Cardiac muscle cell (in vitro differentiated cells and primary cell): ENCODE data around the gene SCYGR2. TPM values are rescaled to one million over a fixed set of nuclear protein-coding genes. Genes with fewer than 3 reads are reported as not detected.

Experiments used
- DNase-seq, 2 donors: peaks; one replicate each; pipeline versions ENCODE4 v3.0.0 to v3.0.0-alpha.2; 2010 to 2017; ENCODE audit warnings: low read depth in 1 of 2, low spot score in 1 of 2
- H3K27ac ChIP-seq: fragments of 200-600 bp; sonication (generic); 2 replicates; pipeline ENCODE4 v1.5.1; 2016
- H3K27me3 ChIP-seq: fragments of 200-600 bp; sonication (generic); 2 replicates; pipeline ENCODE4 v1.6.0; 2016; ENCODE audit warnings: control low read depth
- H3K36me3 ChIP-seq: fragments of 200-600 bp; sonication (generic); 2 replicates; pipeline ENCODE4 v1.5.1; 2016; ENCODE audit warnings: control low read depth
- H3K4me1 ChIP-seq: fragments of 200-600 bp; sonication (generic); 2 replicates; pipeline ENCODE4 v1.8.1; 2017; ENCODE audit warnings: low read depth, mild to moderate bottlenecking, mixed run types
- H3K4me3 ChIP-seq: fragments of 200-600 bp; sonication (generic); 2 replicates; pipeline ENCODE4 v1.5.1; 2016; ENCODE audit warnings: mild to moderate bottlenecking
- H3K9me3 ChIP-seq: fragments of 200-600 bp; sonication (generic); 2 replicates; pipeline ENCODE4 v1.5.1; 2017; ENCODE audit warnings: low read depth, mild to moderate bottlenecking, control low read depth
- polyA plus RNA-seq: library from polyadenylated mRNA; unstranded; fragments of >200 nt; fragmentation: Nextera tagmentation; extraction: Ambion mirVana; gene quantifications from 2 replicates; pipeline ENCODE4 v1.2.1, GENCODE V29; 2016
- total RNA-seq: library from RNA; depleted of rRNA; stranded (reverse); fragments of >200 nt; gene quantifications from 2 replicates; pipeline ENCODE4 v1.2.3, GENCODE V29; 2016
- TF ChIP-seq, protein P1 (sequence below): IDR thresholded peaks from 2 replicates; pipeline ENCODE4 v1.5.1; 2012; ENCODE audit warnings: low read depth, mild to moderate bottlenecking, low read length

Gene SCYGR2
- total and polyA plus RNA-seq, 2 experiments from 2014 or later: not detected

DNA sequence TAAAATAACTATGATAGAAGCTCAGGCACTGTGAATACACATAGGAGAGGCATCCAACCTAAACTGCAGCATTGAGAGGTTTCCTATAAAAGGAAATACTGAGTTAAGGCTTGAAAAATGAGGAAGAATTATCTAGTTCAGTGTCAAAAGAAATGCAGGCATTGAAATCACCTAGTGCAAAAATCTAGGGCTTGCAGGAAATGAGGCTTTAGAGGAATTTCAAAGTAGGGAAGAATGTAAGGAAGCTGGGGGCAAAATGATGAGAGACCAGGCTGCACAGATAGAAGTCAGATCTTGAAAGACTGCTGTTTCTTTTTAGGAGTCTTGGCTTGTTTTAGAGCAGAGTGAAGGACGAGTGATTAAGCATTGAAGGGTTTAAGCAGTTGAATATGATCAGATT, 28.1 kb upstream of the SCYGR2 start:
- TF ChIP-seq, protein P1, sequence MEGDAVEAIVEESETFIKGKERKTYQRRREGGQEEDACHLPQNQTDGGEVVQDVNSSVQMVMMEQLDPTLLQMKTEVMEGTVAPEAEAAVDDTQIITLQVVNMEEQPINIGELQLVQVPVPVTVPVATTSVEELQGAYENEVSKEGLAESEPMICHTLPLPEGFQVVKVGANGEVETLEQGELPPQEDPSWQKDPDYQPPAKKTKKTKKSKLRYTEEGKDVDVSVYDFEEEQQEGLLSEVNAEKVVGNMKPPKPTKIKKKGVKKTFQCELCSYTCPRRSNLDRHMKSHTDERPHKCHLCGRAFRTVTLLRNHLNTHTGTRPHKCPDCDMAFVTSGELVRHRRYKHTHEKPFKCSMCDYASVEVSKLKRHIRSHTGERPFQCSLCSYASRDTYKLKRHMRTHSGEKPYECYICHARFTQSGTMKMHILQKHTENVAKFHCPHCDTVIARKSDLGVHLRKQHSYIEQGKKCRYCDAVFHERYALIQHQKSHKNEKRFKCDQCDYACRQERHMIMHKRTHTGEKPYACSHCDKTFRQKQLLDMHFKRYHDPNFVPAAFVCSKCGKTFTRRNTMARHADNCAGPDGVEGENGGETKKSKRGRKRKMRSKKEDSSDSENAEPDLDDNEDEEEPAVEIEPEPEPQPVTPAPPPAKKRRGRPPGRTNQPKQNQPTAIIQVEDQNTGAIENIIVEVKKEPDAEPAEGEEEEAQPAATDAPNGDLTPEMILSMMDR: no peak
- Histone ChIP-seq H3K4me1 (no peaks in the 10 kb centered on the region), H3K4me3 (no peak overlapping the region), H3K27me3 (no peaks in the 10 kb centered on the region), H3K9me3 (no peaks in the 10 kb centered on the region), H3K36me3 (no peaks in the 10 kb centered on the region), H3K27ac (no peak overlapping the region)
- DNase-seq: no peak

DNA sequence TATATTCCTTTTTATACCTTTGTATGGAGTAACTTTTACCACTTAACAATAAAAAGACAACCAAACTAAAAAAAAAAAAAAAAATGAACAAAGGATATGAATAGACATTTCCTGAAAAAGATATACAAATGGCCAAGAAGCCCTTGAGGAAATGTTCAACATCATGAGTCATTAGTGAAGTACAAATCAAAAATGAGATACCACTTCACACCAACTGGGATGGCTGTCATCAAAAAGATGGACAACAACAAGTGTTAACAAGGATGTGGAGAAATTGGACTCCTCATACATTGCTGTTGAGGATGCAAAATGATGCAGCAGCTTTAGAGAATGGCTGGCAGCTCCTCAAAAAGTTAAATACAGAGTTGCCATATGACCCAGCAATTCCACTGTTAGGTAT, 22.6 kb upstream of the SCYGR2 start:
- Histone ChIP-seq H3K36me3 (no peaks in the 10 kb centered on the region), H3K9me3 (no peaks in the 10 kb centered on the region), H3K4me3 (no peak overlapping the region), H3K27ac (no peak overlapping the region), H3K27me3 (no peaks in the 10 kb centered on the region), H3K4me1 (no peaks in the 10 kb centered on the region)
- DNase-seq: no peak
- TF ChIP-seq, protein P1: no peak

DNA sequence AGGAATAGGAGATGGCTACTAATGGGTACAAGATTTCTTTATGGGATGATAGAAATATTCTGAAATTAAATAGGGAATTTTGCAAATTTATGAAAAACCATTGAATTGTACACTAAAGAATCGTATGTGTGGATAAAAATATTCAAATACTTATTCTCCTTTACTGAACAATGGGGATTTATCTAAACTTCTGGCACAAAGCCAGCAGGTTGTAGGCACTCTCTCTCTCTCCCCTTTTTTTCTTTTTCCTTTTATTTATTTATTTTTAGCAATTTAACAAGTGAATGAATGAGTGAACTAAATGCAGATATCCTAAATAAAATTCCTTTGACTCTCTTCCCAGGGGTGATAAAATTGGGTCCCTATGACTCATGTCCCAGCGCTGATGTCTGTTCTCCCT, 21.9 kb upstream of the SCYGR2 start:
- H3K9me3 ChIP-seq: no peaks in the 10 kb centered on the region
- H3K36me3 ChIP-seq: no peaks in the 10 kb centered on the region
- DNase-seq: no peak
- no peaks in the 10 kb centered on the region for H3K4me1 ChIP-seq
- no peaks in the 10 kb centered on the region for H3K27me3 ChIP-seq
- H3K27ac ChIP-seq: no peak overlapping the region
- H3K4me3 ChIP-seq: no peak overlapping the region
- TF ChIP-seq, protein P1: no peak

DNA sequence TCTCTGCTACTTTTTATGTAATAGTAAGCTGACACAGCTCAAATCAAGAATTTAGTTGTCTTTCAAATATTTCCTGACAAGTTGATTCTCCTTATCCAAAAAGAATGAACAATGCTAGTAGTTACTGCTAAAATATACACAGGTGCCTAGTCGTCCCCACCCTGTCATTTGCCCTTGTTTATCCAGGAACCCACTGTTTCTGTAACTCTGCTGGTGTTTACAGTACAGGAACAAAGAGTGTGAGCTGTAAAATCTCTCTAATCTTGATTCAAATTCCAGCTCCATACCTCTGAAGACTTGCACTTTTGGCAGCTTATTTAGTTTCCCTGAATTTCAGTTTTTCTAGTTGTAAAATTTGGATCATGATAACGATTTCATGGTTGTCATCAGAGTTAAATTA, 21.1 kb upstream of the SCYGR2 start:
- Histone ChIP-seq H3K9me3 (no peaks in the 10 kb centered on the region), H3K4me1 (no peaks in the 10 kb centered on the region), H3K4me3 (no peak overlapping the region), H3K36me3 (no peaks in the 10 kb centered on the region), H3K27ac (no peak overlapping the region), H3K27me3 (no peaks in the 10 kb centered on the region)
- no peak for DNase-seq
- TF ChIP-seq, protein P1: no peak

DNA sequence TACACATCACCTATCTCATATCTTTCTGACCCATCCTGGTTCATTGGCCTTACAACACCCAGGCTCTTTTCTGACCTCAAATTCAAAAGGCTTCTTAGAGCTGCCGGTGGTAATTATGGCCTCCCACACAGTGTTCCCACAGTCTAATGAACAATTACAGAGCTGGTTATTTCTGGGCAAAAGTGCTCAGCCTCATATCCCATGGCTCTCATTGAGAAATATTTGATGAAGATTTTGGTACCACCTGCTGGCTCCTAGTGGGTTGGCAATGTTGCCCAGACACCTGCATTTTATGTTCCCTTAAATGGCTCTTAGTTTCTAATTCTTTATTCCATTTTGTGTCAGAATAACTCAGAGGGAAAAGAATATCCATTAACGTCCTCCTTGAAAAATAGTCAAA, 20.1 kb upstream of the SCYGR2 start:
- Histone ChIP-seq H3K4me1 (no peaks in the 10 kb centered on the region), H3K4me3 (no peak overlapping the region), H3K27ac (no peak overlapping the region), H3K27me3 (no peaks in the 10 kb centered on the region), H3K9me3 (no peaks in the 10 kb centered on the region), H3K36me3 (no peaks in the 10 kb centered on the region)
- TF ChIP-seq, protein P1: no peak
- no peak for DNase-seq

DNA sequence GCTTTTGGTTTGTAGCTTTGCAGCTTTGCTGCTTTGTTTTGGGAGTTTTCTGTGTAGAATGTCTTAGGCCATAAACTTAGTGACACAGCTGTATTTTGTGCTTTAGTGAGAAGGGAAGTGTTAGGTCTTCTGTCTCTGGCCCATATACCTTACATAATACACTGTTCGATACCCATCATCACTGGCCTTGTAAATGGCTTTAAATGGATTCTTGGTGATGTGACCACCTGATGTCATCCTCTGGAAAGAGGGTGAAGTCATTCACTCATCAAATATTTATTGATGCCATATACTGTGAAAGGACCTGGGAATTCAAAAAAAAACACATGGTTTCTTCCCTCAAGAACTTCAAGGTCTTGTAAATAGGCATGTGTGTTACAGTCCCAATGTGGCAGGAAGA, 18.9 kb upstream of the SCYGR2 start:
- Histone ChIP-seq H3K4me1 (no peaks in the 10 kb centered on the region), H3K27me3 (no peaks in the 10 kb centered on the region), H3K27ac (no peak overlapping the region), H3K36me3 (no peaks in the 10 kb centered on the region), H3K9me3 (no peaks in the 10 kb centered on the region), H3K4me3 (no peak overlapping the region)
- no peak for DNase-seq
- TF ChIP-seq, protein P1: no peak
